GM21360 (cell line): ENCODE measurements around the gene TSFM.
"Not testable (repeated sequence)": the region's sequence is repeated elsewhere in the genome, so short reads cannot be mapped to it uniquely, and the experiment has no call there.

Experiments used
- ATAC-seq: cut with Tn5 transposase; IDR thresholded peaks from one replicate; pipeline ENCODE4 v1.9.1; 2021; ENCODE audit warnings: mild to moderate bottlenecking, moderate library complexity; ENCODE audit not compliant: unreplicated experiment

Gene TSFM

DNA sequence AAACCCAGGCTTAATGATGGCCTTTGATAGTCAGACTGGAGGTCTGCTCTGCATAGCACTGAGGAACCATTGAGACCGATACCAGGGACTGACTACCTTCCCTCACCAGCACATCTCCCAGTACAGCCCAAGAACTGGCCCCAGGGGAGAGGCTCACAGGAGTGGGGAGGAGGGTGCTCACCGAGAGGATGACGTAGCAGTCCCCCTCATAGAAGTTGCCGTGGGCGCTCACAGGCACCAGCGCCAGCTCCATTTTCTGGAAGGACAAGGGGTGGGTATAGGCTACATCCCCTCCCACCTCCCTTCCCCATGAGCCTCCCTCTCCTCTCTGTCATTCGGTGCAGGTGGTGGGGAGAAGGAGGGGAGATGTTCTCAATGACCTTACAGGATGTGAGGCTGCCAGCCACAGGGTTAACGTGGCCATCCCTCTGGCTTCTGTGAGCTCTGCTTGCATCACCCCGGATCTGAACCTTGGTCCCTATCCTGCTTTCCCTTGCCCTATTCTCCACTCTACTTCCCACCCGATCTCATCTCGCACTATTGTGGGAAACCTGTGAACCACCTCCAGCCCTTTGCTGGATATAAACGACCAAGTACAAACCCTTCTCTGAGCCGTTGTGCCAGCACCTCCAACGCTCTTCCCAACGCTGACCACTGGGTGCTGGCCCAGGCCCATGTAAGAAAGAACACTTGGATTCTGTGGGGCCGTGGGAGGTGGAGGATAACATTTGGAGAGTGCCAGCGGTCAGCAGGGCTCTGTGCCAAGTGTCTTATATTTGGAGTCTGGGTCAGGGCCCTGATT lies 31.6 kb downstream of the TSFM start:
- ATAC-seq: no peak

DNA sequence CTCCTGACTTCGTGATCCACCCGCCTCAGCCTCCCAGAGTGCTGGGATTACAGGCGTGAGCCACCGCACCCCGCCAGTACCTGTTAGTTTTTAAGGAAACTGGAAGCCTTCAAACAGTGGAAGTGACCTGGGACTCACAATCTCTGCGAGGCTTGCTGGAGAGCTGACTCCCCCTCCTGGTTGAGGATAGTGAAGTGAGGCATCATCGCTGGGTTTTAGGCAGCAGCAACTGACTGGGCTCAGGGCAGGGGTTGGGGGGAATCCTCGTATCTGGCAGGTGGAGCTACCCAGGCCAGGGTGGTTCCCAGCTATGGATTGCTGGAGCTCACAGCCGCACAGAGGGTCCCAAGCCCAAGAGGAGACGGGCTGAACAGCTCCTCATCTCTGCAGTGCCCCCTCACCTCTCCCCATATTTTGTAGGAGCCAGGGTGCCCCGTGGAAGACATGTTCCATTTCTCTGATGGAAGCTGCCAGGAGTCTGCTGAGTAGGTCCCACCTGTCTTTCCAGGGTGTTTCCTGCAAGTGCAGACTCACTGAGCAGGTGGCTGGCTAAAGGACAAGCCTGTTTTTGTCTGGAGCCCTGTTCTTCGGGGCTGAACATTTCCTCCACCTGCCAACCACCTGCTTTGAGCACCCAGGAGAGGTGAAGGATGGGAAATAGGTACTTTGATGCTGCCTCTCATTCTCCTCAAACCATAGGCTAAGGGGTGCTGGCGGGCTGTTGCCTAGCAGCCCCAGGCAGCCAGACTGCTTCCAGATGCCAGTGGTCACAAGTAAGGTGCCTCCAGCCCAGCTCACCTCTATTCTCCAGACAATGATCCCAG lies 32.8 kb downstream of the TSFM start:
- no peak for ATAC-seq

DNA sequence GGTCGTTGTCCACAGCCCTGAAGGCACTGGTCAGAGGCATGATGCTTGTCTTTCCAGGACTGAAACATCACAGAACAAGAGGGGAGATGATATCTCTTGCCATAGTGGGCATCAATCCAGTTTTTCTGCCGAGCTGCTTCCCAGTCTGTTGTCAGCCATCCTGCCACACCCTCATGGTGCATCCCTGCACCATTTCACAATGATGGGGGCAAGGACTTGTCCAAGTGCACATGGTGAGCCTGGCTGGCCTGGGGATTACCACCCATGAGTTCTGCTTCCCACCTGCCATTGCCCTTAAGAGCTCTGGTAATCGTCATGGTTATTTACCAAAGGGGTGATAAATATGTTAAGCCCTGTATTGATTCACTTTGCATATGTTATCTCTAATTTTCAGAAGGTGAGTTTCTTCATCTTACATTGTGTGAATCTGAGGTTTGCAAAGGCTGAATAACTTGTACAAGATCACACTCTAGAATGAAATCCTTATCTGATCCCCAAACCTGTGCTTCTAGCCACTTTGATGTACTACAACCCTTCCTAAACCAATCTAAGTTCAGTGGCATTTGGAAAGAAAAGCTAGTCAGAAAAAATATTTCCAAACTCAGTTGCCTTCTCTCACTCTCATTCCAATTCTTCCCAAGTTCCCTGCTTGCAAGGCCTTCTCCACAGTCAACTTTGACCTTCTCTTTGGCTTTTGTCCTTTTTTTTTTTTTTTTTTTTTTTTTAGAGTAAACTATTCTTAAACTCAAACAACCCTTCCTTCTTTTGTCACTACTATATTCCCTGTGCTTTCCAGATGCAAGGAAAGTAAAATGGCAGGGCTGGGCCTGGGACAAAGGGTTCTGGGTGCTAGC lies 33.6 kb downstream of the TSFM start:
- ATAC-seq: no peak

DNA sequence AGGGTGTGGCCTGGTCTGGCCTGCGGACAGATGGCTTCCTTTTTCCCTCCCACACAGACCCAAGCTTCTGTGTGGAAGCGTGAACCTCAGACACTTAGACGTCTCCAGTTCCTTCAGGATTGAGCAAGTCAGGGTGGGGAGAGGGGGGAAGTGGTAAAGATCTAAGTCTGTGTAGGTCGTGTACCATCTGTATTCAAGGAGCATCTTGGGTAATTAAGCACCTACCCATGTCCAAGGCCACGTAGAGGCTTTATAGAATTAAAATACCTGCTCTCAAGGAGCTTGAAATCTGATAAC lies 34.2 kb downstream of the TSFM start:
- no peak for ATAC-seq

DNA sequence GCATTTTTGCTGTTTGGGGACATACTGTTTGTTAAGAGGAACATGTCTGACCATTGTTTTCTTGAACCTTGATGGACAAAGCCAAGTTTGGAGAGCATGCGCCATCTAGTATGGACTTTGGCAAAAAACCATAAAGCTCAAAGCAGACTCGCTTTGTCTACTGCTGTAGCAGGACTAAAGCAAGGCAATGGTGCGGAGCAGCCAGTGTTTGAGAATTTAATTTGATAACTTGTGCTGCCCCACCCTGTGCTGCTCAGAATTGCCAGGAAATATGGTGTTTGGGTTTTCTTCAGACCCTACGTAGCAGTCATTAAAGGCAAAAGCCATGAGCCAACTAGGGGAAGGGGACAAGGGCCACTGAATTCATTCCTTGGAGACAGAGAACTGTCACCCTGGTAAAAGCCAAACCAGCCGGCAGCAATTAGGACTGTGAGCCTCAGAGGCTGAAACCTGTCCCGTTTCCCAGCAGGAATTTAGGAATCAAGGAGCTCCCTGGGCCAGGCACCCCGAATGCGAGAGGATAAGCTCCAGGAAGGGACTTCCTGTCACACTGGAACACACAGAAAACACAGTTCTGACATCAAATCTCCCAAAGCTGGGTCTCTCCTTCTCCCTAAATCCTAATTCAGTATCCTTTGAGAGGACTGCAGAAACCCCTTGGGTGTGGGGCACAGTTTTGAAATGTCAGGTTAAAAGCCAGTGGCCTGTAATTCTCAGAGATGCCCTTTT lies 34.8 kb downstream of the TSFM start:
- no peak for ATAC-seq

DNA sequence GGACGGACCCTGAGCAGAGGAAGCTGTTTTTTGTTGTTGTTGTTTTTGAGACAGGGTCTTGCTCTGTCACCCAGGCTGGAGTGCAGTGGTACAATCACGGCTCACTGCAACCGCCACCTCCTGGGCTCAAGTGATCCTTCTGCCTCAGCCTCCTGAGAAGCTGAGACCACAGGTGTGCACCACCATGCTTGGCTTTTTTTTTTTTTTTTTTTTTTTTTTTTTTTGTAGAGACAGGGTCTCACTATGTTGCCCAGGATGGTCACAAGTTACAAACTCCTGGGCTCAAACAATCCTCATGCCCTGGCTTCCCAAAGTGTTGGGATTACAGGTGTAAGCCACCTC lies 35.4 kb downstream of the TSFM start:
- not testable (repeated sequence) for ATAC-seq

DNA sequence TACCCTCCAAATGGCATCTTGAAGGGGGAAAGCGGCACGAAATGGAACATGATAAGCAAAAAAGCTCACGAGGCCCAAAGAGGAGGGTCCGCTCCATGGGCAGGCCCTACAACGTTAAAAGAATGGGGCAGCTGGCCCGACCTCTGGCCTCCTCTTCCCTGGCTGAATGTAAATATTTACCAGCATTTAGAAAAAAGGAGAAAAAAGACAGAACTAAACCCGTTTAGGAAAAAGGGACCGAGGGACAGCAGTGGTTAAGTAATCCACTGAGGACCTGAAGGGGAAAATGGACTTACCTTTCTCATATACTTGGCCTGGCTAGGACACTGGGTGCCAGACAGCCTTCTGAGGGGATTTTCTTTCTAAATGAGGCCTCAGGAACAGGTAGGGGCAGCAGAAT lies 37.5 kb downstream of the TSFM start:
- ATAC-seq: not testable (repeated sequence)

DNA sequence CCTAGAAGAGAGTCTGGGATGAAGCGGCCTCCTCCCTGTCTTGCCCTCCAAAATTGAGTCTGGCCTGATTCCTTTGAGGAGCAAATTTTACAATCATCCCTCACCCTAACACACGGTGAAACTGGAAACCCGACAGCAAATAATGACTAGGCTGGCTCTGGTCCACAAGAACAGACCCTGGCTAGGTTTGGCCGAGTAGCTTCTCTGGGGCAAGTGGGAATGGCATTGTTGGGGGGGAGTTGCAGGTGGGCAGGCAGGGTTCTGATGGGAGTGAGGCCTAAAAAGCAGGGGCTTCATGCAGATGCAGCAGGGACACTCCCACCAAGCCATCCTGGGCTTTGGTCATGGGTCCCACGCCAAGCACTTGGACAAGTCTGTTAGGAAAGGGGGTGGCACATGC lies 38.4 kb downstream of the TSFM start:
- not testable (repeated sequence) for ATAC-seq

DNA sequence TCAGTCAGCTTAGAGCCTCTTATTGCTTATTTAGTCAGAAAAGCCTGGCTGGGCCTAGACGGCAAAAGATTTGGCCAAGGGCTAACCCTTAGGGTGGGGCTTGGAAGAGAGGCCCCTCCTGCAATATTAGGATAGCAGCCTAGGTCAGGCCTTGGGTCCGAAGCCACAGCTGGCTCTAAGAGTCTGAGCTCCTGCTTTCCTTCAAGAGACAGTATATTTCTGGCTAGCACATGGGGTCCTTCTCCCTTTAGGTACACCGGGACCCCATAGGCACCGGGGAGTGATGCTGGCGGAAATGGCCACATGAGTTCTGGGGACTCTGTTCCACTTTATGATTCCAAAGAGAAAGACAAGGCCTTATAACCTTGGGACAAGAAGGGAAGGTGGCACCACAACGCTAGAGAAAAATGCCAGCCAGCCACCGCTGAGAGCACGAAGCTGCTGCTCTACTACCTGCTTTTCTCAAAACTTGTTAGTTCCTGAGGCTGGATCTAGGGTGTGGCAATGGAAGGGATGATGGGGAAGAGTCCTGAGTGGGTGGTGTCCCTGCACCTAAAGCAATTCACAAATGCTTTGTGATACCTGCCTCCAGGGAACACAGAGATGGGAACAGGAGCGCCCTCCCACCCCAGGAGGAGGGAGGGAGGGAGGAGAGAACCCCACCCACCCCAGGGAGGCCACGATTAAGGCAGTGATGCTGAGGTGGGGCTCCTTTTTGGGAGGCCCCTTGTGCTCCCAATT lies 39.1 kb downstream of the TSFM start:
- no peak for ATAC-seq

DNA sequence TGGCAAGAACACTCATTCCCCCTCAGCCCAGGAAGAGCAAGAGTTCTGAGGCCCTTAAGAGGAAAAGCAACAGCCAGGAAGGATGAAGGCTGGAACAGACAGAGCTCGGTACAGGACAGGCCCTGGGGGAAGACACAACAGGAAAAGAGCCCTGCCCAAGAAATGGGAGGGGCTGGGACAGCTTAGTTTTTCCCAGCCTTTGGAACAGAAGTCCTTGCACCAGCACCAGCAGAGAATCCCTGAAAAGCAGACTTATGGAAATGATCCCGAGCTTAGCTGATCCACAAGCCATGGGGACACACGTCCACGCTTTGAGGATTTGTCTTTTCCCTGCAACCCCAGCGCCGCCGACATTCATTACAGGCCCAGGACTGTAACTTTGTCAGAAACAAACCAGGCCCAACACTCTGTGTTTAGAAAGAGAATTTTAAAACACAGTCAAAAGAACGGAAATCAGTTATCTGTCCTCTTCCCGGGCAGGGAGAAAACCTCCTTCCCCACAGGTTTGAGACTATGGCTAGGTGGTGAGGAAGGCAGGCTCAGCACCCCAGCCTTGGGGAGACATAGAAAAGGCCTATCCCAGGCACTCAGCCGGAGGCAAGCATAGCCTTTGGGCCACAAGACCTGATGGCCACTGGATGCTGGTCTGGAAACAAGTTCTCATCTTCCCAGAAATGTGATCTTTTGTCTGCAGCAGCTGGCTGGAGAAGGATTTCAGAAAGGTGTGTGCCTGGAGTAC lies 40.0 kb downstream of the TSFM start:
- ATAC-seq: no peak

DNA sequence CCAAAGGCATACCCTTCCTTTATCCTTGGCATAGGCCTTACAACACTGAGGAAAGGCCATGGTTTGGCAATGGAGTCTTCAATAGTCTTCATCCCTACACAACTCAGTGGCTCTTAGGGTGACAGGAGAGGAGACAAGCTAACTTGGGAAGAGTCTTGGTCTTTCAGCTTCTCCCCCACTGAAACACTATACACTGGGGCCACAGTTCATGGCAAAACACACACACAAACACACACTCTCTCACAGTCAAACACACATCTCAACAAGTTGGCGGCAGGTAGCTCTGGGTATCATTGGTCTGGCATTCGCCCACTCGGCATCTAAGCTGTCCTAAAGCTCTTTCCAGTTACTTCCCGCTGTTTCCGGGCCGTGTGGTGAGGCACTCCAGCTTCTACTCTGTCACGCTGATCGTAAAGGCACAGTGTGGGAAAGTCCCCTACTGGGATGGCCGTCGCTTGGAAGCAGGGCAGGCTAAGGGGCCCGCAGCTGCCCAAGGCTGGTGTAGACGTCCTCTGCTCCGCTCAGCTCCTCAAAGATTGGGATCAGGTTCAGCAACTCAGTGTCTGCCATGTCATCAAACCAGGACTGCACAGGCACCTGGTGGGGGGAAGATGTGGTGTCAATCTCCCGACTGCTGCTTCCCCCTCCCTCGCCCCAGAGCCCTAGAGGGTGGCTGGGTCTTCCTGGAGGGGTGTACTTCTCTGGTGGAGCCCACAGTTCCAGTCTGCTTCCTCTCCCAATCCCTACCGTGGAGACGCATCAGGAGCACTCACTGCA lies 40.7 kb downstream of the TSFM start:
- ATAC-seq: no peak

DNA sequence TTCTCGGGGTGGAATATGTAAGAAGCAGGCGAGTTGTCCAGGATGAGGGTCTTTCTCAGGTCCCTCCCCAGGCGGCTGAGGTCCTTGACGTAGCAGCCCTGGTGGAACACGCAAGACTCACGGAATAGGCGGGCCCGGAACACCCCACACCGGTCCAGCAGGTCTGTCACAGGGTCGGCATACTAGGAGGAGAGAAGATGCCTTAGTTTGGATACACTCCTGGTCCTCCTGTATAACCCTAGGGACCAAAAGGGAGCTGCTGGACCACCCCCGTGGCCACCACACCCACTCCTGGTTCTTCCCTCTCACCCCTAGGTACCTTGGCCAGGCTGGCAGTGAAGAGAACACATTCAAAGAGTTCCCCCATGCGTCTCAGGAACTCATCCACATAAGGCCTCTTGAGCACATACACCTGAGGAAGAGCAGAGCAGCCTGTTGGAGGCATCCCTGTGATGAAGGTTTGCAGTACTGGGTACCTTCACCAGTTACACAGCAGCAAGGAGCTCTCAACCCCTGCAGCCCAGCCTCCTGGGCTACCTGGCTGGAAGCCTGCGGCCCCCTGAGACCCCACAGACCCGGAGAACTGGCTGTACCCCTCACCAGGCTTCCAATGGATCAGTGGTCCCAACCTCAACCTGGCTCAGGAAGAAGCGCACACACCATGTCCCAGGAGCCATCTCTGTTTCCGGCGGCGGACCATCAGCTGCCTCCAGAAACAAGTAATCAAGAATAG lies 41.5 kb downstream of the TSFM start:
- ATAC-seq: no peak

DNA sequence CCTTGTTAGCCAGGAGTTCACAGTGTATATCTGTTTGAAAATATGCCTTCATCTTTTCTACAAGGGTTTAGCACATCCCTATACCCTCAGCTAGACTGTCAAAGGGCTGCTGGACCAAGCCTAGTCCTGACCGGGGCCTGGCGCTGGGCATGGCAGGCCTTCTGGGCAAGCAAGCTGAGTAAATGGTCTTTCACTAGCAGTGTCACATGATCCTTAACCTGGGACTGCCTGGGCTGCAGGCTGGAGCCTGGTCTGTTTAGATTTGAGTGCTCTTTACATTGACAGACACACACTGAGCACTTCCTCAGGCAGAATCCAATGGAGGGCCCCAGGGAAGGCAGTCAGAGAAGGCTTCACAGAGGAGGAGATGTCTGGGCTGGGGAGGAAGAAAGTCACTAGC lies 42.9 kb downstream of the TSFM start:
- ATAC-seq: no peak

DNA sequence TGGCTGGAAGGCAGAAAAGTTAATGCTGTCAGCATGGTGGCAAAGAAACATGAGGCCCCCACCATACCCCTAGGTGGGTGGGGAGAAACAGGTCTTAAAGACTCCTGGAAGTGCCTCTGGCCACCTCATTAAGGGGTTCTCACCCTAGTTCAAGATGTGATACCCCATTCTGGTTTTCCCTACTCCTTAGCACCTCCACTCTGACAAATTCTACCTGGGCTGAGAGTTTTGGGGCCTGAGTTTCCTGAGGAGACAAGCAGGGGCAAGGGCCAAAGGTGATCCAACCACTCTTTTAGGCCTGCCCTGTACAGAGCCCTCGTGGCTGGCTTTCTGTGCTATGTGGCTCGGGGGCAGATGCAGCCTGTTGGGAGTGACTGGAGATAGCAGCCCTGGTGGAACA lies 43.8 kb downstream of the TSFM start:
- no peak for ATAC-seq

DNA sequence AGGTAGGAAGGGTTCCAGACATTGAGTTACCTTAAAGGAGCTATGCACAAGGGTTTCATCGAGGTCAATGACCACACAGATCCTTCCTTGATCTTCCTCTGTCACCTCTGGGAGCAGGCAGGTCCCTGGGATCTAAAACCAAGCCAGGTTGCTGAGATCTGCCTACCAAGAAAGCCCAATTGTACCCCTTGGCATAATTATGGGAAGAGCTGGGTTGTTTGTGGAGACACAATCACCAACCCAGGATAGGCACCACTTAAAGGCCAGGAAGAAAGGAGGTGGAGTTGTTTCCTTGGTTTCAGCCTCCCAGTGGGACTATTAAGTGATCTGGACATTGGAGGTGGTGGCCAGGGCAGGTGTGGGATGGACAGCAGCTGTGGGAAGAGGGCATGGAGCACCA lies 44.4 kb downstream of the TSFM start:
- no peak for ATAC-seq

DNA sequence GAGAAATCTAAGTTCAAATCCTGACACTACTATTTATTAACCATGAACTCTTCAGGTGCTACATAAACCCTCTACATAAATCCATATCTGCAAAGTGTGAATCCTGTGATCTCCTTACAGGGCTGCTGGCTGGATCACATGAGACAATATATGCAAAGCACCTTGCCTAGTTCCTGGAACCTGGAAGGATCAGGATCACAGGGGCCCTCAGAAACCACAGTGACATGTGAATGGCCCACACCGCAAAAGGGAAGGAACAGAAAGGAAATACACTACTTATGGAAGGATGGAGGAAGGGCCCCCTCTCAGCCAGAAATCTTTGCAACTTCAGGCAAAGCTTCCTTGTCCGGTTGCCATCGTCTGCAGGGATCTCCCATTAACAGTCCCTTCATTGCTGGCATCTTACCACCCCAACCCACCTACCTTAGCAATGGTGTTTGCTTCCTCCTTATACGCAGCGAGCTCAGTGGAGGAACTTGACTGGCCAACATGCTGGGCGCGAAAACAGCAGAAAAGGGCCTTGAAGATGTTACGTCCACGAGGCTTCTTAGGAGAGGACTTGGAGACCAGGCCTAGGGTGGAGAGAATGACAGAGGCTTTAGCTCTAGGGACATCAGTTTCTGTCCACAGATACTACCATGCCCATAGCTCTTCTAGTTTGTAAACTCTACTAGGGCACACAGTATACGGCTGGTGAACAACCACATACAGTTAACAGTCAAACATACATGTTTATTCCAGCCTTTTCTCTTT lies 46.6 kb downstream of the TSFM start:
- no peak for ATAC-seq

DNA sequence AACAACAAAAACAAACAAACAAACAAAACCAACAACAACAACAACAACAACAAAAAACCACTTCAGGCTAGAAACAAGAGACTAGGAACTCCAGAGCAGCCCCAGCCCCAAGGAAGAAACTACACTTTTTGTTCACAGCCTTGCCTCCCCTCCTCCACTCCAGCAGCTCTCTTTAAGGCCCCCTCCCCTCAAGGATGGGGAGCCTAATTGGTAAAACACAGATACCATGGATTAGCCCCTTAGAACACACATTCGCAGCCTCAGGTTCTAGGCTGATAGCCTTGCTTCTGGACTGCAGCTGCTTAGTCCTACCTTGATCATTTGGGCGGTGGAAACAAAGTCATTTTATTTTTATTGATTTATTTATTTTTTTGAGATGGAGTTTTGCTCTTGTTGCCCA lies 47.8 kb downstream of the TSFM start:
- ATAC-seq: no peak

DNA sequence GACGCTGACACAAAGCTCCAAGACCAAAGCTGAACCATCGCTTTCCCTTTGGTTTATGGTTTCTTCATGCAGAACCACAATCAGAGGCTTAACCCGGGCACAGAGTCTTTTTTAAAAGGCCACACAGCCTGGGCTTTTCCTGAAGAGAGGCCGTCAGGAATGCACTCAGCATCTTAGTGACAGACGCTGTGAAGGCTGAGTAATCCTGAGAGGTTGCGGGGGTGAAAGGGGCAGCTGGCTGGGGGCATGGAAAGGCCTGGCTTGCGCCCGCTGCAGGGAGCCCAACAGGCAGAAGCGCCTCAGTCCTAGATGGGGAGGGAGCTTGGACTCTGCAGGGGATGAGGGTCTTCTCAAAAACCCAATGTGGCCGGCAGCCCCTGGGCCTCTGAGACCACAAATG lies 50.4 kb downstream of the TSFM start:
- no peak for ATAC-seq
